GM12874 (cell line): ENCODE results near the gene C21orf58.

ENCODE experiments used
- TF ChIP-seq, protein P1 (sequence below): IDR thresholded peaks from 2 replicates; pipeline ENCODE4 v1.5.1; 2011; ENCODE audit warnings: low read depth, mild to moderate bottlenecking, control low read depth, low read length, moderate library complexity; ENCODE audit not compliant: insufficient read depth

Gene C21orf58

DNA sequence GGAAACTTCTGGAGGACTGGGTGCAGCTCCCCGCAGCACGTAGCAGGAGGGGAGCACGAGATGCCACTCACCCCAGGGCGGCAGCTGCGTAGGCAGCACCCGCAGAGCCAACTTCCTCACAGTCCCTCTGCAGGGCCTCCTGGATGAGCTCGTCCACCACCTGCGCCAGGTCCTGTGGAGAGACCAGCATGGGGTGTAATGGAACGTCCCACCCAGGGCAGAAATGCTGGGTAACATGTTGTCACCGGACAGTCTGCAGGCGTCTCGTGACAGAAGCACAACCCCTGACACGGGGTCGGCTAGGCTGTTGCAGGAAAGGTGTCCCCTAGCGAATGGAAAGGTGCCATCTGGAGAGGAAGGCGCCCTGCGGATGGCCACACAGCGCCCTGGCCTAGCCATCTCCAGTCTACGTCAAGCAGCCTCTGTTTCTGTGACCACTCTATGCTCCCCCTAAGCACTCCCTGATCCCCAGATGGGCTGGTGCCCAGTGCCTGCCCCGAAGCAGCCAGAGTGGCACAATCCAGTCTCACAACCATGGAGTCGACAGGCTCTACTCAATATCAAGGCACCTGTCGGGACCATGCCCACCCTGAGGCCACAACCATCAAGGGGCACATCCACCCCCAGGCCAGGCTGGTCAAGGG is 59.5 kb downstream of the C21orf58 start:
- TF ChIP-seq, protein P1, sequence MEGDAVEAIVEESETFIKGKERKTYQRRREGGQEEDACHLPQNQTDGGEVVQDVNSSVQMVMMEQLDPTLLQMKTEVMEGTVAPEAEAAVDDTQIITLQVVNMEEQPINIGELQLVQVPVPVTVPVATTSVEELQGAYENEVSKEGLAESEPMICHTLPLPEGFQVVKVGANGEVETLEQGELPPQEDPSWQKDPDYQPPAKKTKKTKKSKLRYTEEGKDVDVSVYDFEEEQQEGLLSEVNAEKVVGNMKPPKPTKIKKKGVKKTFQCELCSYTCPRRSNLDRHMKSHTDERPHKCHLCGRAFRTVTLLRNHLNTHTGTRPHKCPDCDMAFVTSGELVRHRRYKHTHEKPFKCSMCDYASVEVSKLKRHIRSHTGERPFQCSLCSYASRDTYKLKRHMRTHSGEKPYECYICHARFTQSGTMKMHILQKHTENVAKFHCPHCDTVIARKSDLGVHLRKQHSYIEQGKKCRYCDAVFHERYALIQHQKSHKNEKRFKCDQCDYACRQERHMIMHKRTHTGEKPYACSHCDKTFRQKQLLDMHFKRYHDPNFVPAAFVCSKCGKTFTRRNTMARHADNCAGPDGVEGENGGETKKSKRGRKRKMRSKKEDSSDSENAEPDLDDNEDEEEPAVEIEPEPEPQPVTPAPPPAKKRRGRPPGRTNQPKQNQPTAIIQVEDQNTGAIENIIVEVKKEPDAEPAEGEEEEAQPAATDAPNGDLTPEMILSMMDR = no peak

DNA sequence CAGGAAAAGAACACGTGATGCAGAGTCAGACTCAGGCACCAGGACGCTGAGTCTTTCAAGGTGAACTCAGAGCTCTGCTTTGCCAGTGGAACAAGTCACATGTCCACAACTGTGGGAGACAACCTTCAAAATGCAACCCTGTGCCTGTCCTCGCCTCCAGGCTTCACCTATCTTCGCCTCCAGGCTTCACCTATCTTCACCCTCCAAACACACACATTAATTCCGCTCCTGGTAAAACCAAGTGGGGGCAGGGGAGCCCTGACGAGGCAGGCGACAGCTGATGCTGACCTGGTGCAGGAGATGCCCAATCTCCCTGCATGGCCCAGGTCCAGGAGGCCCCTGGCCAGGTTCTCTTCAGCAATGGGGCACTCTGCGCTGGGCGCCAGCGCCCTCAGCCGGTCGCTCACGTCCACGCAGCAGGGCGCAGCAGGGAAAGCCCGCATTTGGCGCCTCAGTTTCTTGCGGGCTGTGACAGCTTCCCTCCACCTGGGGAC is 67.1 kb downstream of the C21orf58 start:
- TF ChIP-seq, protein P1 = no peak

DNA sequence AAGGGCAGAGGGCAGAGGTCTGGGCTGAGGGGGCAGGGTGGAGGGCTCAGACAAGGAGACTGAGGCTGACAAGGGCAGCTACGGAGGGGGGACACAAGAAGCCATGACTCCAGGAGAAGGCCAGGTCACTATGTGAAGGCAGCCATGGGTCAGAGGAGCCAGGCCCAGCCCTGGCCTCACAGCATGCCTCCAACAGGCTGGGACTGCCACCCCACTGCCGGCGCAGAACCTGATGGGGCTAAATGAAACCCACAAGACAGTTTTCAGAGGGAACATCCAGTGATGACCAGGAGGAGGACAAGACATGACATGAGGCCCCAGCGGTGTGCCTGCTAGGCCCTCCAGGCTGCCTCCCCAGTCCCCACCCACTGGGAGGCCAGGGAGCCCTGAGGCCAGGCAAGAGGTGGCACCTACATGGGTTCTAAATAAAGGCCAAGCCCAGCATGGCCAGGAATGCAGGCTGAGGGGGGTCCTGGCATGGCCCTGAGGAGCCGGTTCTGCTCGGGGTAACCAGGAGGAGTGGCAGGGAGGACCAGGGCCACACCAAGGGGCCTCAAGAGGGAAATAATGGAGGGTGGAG is 67.8 kb downstream of the C21orf58 start:
- TF ChIP-seq, protein P1 = no peak

DNA sequence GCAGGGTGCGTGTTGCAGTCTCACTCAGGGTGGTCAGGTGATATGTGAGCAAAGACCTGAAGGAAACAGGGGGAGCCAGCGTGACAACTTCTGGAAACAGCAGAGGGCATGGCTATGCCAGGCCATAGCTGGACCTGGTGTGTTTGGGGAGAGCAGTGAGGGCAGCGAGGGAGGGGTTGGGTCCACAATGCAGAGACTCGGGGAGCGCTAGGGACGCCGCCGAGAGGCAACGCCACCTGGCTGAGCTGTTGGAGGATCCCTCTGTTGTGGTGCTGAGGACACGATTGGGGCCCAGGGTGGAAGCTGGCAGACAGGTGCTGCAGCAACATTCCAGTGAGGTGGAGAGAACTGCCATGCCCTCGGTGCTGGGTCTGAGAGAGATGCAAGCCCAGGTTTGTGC is 68.5 kb downstream of the C21orf58 start:
- TF ChIP-seq, protein P1 = no peak

DNA sequence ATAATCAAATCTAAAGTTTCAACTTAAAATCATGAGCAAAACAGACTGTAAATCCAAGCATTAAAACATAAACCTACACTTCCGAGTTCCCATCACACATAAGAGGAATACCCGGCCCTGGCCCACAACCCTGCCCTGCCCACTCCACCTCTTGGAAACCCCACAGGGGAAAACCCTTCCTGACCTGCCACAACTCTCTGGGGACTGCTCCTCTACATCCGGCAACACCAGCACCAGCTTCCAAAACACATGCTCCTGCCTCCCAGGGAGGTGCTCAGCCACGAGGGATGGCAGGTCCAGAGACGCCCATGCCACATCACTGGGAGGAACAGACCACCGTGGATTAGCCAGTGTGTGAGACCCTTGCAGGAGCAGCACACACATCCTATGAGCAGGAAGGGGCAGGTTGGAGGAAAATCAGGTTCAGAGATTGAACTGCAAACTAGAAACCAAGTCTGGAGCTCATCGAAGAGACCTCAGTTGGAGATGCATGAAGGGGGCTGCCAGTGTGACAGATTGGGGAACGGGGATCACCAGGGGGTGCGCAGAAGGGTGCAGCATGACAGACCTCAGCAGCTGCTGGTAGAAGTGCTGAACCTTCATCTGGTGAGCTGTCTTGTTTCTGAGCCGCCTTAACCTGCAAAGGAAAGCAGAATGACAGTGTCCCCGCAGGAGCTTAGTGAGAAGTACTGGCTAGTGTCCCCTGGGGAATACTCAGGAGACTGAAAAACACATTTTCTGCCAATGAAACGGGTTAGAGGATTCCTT is 69.3 kb downstream of the C21orf58 start:
- TF ChIP-seq, protein P1 = no peak

DNA sequence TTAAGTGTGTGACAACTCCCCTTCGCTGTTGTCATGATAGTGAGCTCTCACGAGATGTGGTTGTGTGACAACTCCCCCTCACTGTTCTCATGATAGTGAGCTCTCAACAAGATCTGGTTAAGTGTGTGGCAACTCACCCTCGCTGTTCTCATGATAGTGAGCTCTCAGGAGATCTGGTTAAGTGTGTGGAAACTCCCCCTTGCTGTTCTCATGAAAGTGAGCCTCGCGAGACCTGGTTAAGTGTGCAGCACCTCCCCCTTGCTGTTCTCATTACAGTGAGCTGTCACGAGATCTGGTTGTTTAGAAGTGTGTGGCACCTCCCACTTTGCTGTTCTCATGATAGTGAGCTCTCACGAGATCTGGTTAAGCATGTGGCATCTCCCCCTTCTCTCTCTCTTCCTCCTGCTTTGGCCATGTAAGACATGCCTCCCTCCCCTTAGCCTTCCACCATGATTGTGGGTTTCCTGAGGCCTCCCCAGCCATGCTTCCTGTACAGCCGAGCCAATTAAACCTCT is 70.0 kb downstream of the C21orf58 start:
- TF ChIP-seq, protein P1 = no peak

DNA sequence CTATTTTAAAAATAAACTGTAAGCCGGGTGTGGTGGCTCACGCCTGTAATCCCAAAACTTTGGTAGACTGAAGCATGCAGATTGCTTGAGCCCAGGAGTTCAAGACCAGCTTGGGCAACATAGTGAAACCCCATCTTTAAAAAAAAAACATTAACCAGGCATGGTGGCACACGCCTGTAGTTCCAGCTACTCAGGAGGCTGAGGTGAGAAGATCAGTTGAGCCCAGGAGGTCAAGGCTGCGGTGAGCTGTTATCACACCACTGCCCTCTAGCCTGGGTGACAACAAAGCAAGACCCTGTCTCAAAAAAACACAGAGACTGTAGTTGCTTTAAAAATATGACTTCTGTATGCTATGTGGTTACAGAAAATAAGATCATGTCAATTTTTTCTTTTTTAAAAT is 70.8 kb downstream of the C21orf58 start:
- TF ChIP-seq, protein P1 = no peak
